PFSK-1 (cell line): Measurements from ENCODE around the gene MYLK3.

Experiments
- FOXP2 ChIP-seq: optimal IDR thresholded peaks from 2 replicates; pipeline ENCODE3; 2011; ENCODE audit warnings: borderline replicate concordance, control low read depth, inconsistent platforms; ENCODE audit not compliant: insufficient read depth; ENCODE audit errors: extremely low read length, extremely low read depth
- POLR2AphosphoS5 ChIP-seq: IDR thresholded peaks from 2 replicates; pipeline ENCODE4 v1.6.1; 2012; ENCODE audit warnings: low read depth, mild to moderate bottlenecking, control low read depth, low read length, moderate library complexity
- REST ChIP-seq, 2 experiments: IDR thresholded peaks; 2 replicates each; pipeline versions ENCODE4 v1.6.1 to v1.8.0; 2011 to 2012; ENCODE audit warnings: low read depth in 2 of 2, low read length in 2 of 2, control low read depth in 1 of 2, inconsistent platforms in 1 of 2, mild to moderate bottlenecking in 1 of 2, moderate library complexity in 1 of 2; ENCODE audit not compliant: insufficient read depth in 1 of 2
- SIN3A ChIP-seq: IDR thresholded peaks from 2 replicates; pipeline ENCODE4 v1.6.1; 2012; ENCODE audit warnings: mild to moderate bottlenecking, low read length, moderate library complexity, borderline replicate concordance; ENCODE audit not compliant: insufficient read depth
- TAF1 ChIP-seq: IDR thresholded peaks from 2 replicates; pipeline ENCODE4 v1.6.1; 2012; ENCODE audit warnings: low read length, control low read depth, borderline replicate concordance; ENCODE audit not compliant: insufficient read depth

Gene MYLK3

GRCh38 chr16:46733319-46733830, 14.8 kb downstream of the MYLK3 start:
- TF ChIP-seq REST (IDR thresholded peaks at IDR 0.05; ENCODE audit: insufficient read depth in 1 of 2, low read depth in 2 of 2, low read length in 2 of 2) (no peak), FOXP2 (no peak), SIN3A (no peak), POLR2AphosphoS5 (no peak), TAF1 (no peak)

GRCh38 chr16:46732561-46732960, 15.6 kb downstream of the MYLK3 start:
- TF ChIP-seq FOXP2: no peak
- TF ChIP-seq REST (IDR thresholded peaks at IDR 0.05; ENCODE audit: insufficient read depth in 1 of 2, low read depth in 2 of 2, low read length in 2 of 2): no peak
- no peak for TF ChIP-seq SIN3A
- TF ChIP-seq POLR2AphosphoS5: no peak
- TF ChIP-seq TAF1: no peak

- TF ChIP-seq SIN3A (no peak), POLR2AphosphoS5 (no peak), REST (IDR thresholded peaks at IDR 0.05; ENCODE audit: insufficient read depth in 1 of 2, low read depth in 2 of 2, low read length in 2 of 2) (no peak), TAF1 (no peak), FOXP2 (no peak)
These were observed 16.2 kb downstream of the MYLK3 start for GRCh38 chr16:46731691-46732555.

GRCh38 chr16:46730801-46731690, 17.1 kb downstream of the MYLK3 start:
- no peak for TF ChIP-seq FOXP2
- TF ChIP-seq SIN3A: no peak
- no peak for TF ChIP-seq REST (IDR thresholded peaks at IDR 0.05; ENCODE audit: insufficient read depth in 1 of 2, low read depth in 2 of 2, low read length in 2 of 2)
- TF ChIP-seq TAF1: no peak
- no peak for TF ChIP-seq POLR2AphosphoS5
